GM21576 (cell line): ENCODE data around the gene MAGEC3.

Source experiments
- ATAC-seq: cut with Tn5 transposase; IDR thresholded peaks from one replicate; pipeline ENCODE4 v1.9.1; 2021; ENCODE audit warnings: mild to moderate bottlenecking, moderate library complexity; ENCODE audit not compliant: unreplicated experiment

MAGEC3 gene

DNA sequence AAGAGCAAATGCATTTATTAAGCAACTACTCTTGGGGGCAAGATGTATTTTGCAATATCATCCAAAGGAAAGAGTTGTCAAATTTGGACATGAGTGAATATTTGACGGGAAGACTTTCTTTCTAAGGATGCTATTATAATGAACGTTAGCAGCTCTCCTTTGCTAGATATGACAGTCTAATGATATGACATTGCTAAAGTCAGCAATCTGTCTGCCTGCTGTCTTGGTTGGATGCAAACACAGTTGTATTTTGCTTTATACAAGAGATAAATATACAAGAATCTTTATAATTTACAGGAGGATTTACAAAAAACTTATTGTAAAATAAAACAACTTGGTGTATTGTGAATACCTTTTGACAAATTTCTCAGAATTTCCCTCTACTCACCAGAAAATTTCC lies 103.1 kb downstream of the MAGEC3 start:
- no peak for ATAC-seq

DNA sequence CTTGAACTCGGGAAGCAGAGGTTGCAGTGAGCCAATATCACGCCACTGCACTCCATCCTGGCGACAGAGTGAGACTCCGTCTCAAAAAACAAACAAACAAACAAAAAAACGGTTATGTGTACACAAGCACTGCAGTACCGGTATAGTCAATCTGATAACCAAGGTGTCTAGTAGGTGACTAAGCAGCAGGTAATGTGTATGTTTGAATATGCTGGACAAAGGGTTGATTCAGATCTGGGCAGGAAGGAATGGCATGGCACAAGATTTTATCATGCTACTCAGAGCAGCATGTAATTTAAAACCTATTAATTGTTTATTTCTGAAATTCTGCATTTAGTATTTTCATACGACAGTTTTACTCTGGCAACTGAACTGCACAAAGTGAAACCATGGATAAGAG lies 107.3 kb downstream of the MAGEC3 start:
- no peak for ATAC-seq

DNA sequence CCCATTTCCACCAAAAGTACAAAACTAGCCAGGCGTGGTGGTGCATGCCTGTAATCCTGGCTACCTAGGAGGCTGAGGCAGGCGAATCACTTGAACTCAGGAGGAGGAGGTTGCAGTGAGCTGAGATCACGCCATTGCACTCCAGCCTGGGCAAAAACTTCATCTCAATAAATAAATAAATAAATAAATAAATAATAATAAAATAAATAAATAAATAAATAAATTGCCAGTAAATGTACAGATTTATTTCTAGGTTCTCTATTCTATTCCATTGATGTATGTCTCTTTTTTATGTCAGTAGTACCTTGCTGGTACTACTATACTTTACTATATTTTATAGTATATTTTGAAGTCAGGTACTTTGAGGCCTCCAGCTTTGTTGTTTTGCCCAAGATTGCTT lies 109.2 kb downstream of the MAGEC3 start:
- no peak for ATAC-seq
